Suprapubic skin (tissue), 4 donors: ENCODE results near the gene FRAS1.

Experiments
- EP300 ChIP-seq: sonication (generic); formaldehyde crosslinking; IDR thresholded peaks from one replicate; pipeline ENCODE4 v1.6.1; 2017; ENCODE audit warnings: antibody characterized with exemption
- POLR2A ChIP-seq, 2 donors: fragments of 450-650 bp; IDR thresholded peaks; one replicate each; pipeline ENCODE4 v1.6.1; 2017; ENCODE audit warnings: antibody characterized with exemption in 2 of 2, mild to moderate bottlenecking in 2 of 2, moderate library complexity in 2 of 2
- POLR2AphosphoS5 ChIP-seq, 3 donors: sonication (generic); formaldehyde crosslinking; IDR thresholded peaks; one replicate each; pipeline ENCODE4 v1.6.1; 2017; ENCODE audit warnings: antibody characterized with exemption in 3 of 3
- TF ChIP-seq, protein P1 (sequence below), 2 donors: fragments of 200-600 bp in 1 of 2; fragments of 450-650 bp in 1 of 2; sonication (generic) in 1 of 2; IDR thresholded peaks; one replicate each; pipeline ENCODE4 v1.5.1; 2016 to 2019; ENCODE audit warnings: antibody characterized with exemption in 2 of 2, mild to moderate bottlenecking in 1 of 2, moderate library complexity in 1 of 2

DNA sequence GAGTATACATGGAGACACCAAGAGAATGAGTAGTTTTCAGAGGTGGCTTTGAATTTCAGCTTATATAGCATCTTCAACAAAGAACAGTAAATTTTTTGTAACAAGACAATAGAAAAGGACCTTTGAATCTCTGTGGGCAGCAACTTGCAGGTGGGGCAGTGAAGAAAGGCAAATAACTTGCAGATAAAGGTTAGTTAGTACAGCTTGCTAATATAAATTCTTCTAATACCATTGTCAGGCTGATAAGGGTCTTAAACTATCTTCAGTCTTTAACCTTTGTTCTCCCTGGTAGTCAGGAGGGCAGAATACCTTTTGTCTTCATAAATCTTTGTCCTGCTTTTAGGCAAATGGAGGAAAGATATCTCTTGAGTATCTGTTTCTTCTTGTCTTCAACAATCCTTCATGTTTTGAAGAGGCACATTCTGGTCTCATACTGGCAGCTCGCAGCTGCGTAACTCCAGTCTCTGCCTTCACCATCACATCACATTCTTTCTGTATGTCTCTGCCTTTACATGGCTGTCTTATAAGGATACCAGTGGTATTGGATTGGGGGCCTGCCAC, 510.5 kb downstream of the FRAS1 start:
- TF ChIP-seq POLR2A (IDR thresholded peaks at IDR 0.05) (no peak), POLR2AphosphoS5 (IDR thresholded peaks at IDR 0.05) (no peak), EP300 (no peak)
- TF ChIP-seq, protein P1, sequence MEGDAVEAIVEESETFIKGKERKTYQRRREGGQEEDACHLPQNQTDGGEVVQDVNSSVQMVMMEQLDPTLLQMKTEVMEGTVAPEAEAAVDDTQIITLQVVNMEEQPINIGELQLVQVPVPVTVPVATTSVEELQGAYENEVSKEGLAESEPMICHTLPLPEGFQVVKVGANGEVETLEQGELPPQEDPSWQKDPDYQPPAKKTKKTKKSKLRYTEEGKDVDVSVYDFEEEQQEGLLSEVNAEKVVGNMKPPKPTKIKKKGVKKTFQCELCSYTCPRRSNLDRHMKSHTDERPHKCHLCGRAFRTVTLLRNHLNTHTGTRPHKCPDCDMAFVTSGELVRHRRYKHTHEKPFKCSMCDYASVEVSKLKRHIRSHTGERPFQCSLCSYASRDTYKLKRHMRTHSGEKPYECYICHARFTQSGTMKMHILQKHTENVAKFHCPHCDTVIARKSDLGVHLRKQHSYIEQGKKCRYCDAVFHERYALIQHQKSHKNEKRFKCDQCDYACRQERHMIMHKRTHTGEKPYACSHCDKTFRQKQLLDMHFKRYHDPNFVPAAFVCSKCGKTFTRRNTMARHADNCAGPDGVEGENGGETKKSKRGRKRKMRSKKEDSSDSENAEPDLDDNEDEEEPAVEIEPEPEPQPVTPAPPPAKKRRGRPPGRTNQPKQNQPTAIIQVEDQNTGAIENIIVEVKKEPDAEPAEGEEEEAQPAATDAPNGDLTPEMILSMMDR (IDR thresholded peaks at IDR 0.05), result no peak
